ENCODE data around the gene ADGRD1.

ADGRD1 gene

GRCh38 chr12:131027876-131028586 is 74.3 kb downstream of the ADGRD1 start:
- no peak for DNase-seq

- no peak for DNase-seq
These were observed 75.1 kb downstream of the ADGRD1 start for GRCh38 chr12:131028587-131029338.

- DNase-seq = no peak
These were observed 77.0 kb downstream of the ADGRD1 start for GRCh38 chr12:131030472-131031328.

GRCh38 chr12:131032082-131032750 is 78.5 kb downstream of the ADGRD1 start:
- no peak for DNase-seq

- no peak for DNase-seq
These were observed 79.8 kb downstream of the ADGRD1 start for GRCh38 chr12:131033486-131033885.

- DNase-seq = no peak
These were observed 80.3 kb downstream of the ADGRD1 start for GRCh38 chr12:131033886-131034482.

GRCh38 chr12:131034631-131035244 is 81.0 kb downstream of the ADGRD1 start:
- no peak for DNase-seq

GRCh38 chr12:131035245-131035681 is 81.6 kb downstream of the ADGRD1 start:
- DNase-seq = no peak

GRCh38 chr12:131038159-131038558 is 84.5 kb downstream of the ADGRD1 start:
- DNase-seq = no peak

- no peak for DNase-seq
These were observed 85.5 kb downstream of the ADGRD1 start for GRCh38 chr12:131038961-131039950.

GRCh38 chr12:131040491-131040890 is 86.8 kb downstream of the ADGRD1 start:
- no peak for DNase-seq

- no peak for DNase-seq
These were observed 87.7 kb downstream of the ADGRD1 start for GRCh38 chr12:131041216-131041967.

- no peak for DNase-seq
These were observed 88.5 kb downstream of the ADGRD1 start for GRCh38 chr12:131041968-131042833.

- no peak for DNase-seq
These were observed 89.1 kb downstream of the ADGRD1 start for GRCh38 chr12:131042834-131043245.

- DNase-seq = no peak
These were observed 89.7 kb downstream of the ADGRD1 start for GRCh38 chr12:131043401-131043871.

- DNase-seq = no peak
These were observed 90.4 kb downstream of the ADGRD1 start for GRCh38 chr12:131044136-131044535.

- DNase-seq = no peak
These were observed 91.2 kb downstream of the ADGRD1 start for GRCh38 chr12:131044760-131045381.
